ENCODE measurements around the gene CAMK1G. TPM values are rescaled to one million over a fixed set of nuclear protein-coding genes. Genes with fewer than 3 reads are reported as not detected.

CAMK1G gene
- total and polyA plus RNA-seq, 11 donors, result 0.30 to 0.48 TPM; not detected in 9

- no peak for TF ChIP-seq CTCF (IDR thresholded peaks at IDR 0.05)
- TF ChIP-seq POLR2A (IDR thresholded peaks at IDR 0.05), result no peak
- Histone ChIP-seq H3K9me3 (no peaks in the 10 kb centered on the region), H3K27ac (no peak overlapping the region), H3K4me3 (no peak overlapping the region), H3K36me3 (no peaks in the 10 kb centered on the region), H3K27me3 (no peaks in the 10 kb centered on the region), H3K4me1 (peaks cover 0 to 25% (median 11%) of the 10 kb centered on the region in 12 donors)
- intact Hi-C loops (cut with DNase I), result no loop called here
- ATAC-seq (no peak), DNase-seq (no peak)
- WGBS, 4 donors, result 64 to 97% (median 85%) methylated on average over 5 of the region's 5 CpGs
Observed at GRCh38 chr1:209657918-209658317, 74.4 kb downstream of the CAMK1G start.

- intact Hi-C loops (cut with DNase I), result no loop called here
- H3K4me3 ChIP-seq, result no peak overlapping the region
- no peaks in the 10 kb centered on the region for H3K27me3 ChIP-seq
- 57 to 62% (median 60%) methylated on average over 5 of the region's 5 CpGs for WGBS, 4 donors
- DNase-seq (no peak), ATAC-seq (peak in 3 of 4 donors; percentile 20 to 61 (median 57))
- H3K9me3 ChIP-seq, result no peaks in the 10 kb centered on the region
- H3K4me1 ChIP-seq, result peaks cover 0 to 17% (median 0%) of the 10 kb centered on the region in 12 donors
- H3K27ac ChIP-seq, result no peak overlapping the region
- H3K36me3 ChIP-seq, result no peaks in the 10 kb centered on the region
- TF ChIP-seq CTCF (IDR thresholded peaks at IDR 0.05) (no peak), POLR2A (IDR thresholded peaks at IDR 0.05) (no peak)
Observed at GRCh38 chr1:209659909-209660308, 76.4 kb downstream of the CAMK1G start.

- no peak for TF ChIP-seq POLR2A (IDR thresholded peaks at IDR 0.05)
- TF ChIP-seq CTCF (IDR thresholded peaks at IDR 0.05), result no peak
- no peaks in the 10 kb centered on the region for H3K9me3 ChIP-seq
- intact Hi-C loops (cut with DNase I), result no loop called here
- DNase-seq (no peak), ATAC-seq (no peak)
- H3K4me3 ChIP-seq, result no peak overlapping the region
- WGBS, 4 donors, result 82 to 93% (median 86%) methylated on average over 1 of the region's 1 CpG
- no peaks in the 10 kb centered on the region for H3K27me3 ChIP-seq
- peaks cover 0 to 17% (median 0%) of the 10 kb centered on the region in 12 donors for H3K4me1 ChIP-seq
- H3K27ac ChIP-seq, result no peak overlapping the region
- H3K36me3 ChIP-seq, result no peaks in the 10 kb centered on the region
Observed at GRCh38 chr1:209661071-209661470, 77.6 kb downstream of the CAMK1G start.

GRCh38 chr1:209662879-209663327 lies 79.4 kb downstream of the CAMK1G start:
- 93 to 97% (median 95%) methylated on average over 3 of the region's 3 CpGs for WGBS, 4 donors

More at GRCh38 chr1:209662879-209663327, 79.4 kb downstream of the CAMK1G start:
- Histone ChIP-seq H3K27ac (no peak overlapping the region), H3K4me1 (peaks cover 0 to 14% (median 0%) of the 10 kb centered on the region in 12 donors), H3K27me3 (no peaks in the 10 kb centered on the region), H3K9me3 (no peaks in the 10 kb centered on the region), H3K4me3 (no peak overlapping the region), H3K36me3 (no peaks in the 10 kb centered on the region)
- no peak for TF ChIP-seq POLR2A (IDR thresholded peaks at IDR 0.05)
- TF ChIP-seq CTCF (IDR thresholded peaks at IDR 0.05), result no peak
- no peak for DNase-seq
- intact Hi-C loops (cut with DNase I), result no loop called here
- ATAC-seq, result no peak

Small RNAs within 50 kb of the gene (microRNA-seq; reads per million reads assigned to microRNA genes)
- 0 reads per million in 4 donors for gene MIR4260

Other genes with a start within 250 kb of the CAMK1G start
- gene LAMB3, start 68.7 kb downstream of the CAMK1G start, total RNA-seq, result 1 to 10 TPM in 8 of 9 donors, under 1 TPM in 1; 0.83 to 7.4 (median 3.6) TPM
- 1 to 10 TPM; 1.8 to 5.3 TPM for gene LAMB3, start 68.7 kb downstream of the CAMK1G start, polyA plus RNA-seq
- gene G0S2, start 91.7 kb downstream of the CAMK1G start, total RNA-seq, result 100 to 1,000 TPM in 8 of 9 donors, 10 to 100 TPM in 1; 92.0 to 600 (median 212) TPM
- 100 to 1,000 TPM in 1 of 2 donors, 10 to 100 TPM in 1; 87.6 to 218 TPM for gene G0S2, start 91.7 kb downstream of the CAMK1G start, polyA plus RNA-seq
- 10 to 100 TPM in 2 of 9 donors, 1 to 10 TPM in 7; 1.7 to 36.1 (median 3.6) TPM for gene HSD11B1, start 121.1 kb downstream of the CAMK1G start, total RNA-seq
- 1 to 10 TPM; 1.2 to 3.6 TPM for gene HSD11B1, start 121.1 kb downstream of the CAMK1G start, polyA plus RNA-seq
- gene TRAF3IP3, start 172.3 kb downstream of the CAMK1G start, total RNA-seq, result 10 to 100 TPM in 1 of 9 donors, 1 to 10 TPM in 2, under 1 TPM in 5, not detected in 1; 0.16 to 10.6 (median 0.91) TPM
- under 1 TPM; 0.34 to 0.57 TPM for gene TRAF3IP3, start 172.3 kb downstream of the CAMK1G start, polyA plus RNA-seq
- gene C1orf74, start 200.8 kb downstream of the CAMK1G start, total RNA-seq, result 1 to 10 TPM; 1.6 to 2.6 (median 2.4) TPM
- gene C1orf74, start 200.8 kb downstream of the CAMK1G start, polyA plus RNA-seq, result 1 to 10 TPM; 1.1 to 1.3 TPM
- gene IRF6, start 222.4 kb downstream of the CAMK1G start, total RNA-seq, result 10 to 100 TPM; 28.6 to 99.4 (median 52.7) TPM
- 10 to 100 TPM in 1 of 2 donors, 1 to 10 TPM in 1; 1.5 to 22.0 TPM for gene IRF6, start 222.4 kb downstream of the CAMK1G start, polyA plus RNA-seq
- 1 to 10 TPM; 1.6 to 5.5 (median 3.6) TPM for gene UTP25, start 244.3 kb downstream of the CAMK1G start, total RNA-seq
- gene UTP25, start 244.3 kb downstream of the CAMK1G start, polyA plus RNA-seq, result 1 to 10 TPM in 1 of 2 donors, under 1 TPM in 1; 0.76 to 2.9 TPM

Data from heart left ventricle (tissue), 16 donors.